Psoas muscle (tissue), 8 donors: ENCODE data around the gene PTH1R. TPM values are rescaled to one million over a fixed set of nuclear protein-coding genes. Genes with fewer than 3 reads are reported as not detected.
A peak's percentile ranks its signal among the peaks of the same experiment; 100 is the strongest.

Experiments
- ATAC-seq, 4 donors: fragments of 200-7000 bp; cut with Tn5 transposase; one replicate each; pipeline ENCODE4 v1.9.1; 2020; ENCODE audit warnings: moderate library complexity in 3 of 4, mild to moderate bottlenecking in 2 of 4
- DNase-seq, 2 donors: peaks; one replicate each; pipeline ENCODE4 v3.0.0-alpha.2; 2020
- H3K27ac ChIP-seq: fragments of 200-600 bp; one replicate; pipeline ENCODE4 v1.8.0; 2022
- H3K27me3 ChIP-seq, 3 donors: fragments of 200-600 bp in 1 of 3; one replicate each; pipeline versions ENCODE4 v1.6.1 to v1.8.0; 2013 to 2022; ENCODE audit warnings: low read length in 2 of 3, mild to moderate bottlenecking in 2 of 3, moderate library complexity in 1 of 3; ENCODE audit not compliant: insufficient read depth in 3 of 3
- H3K36me3 ChIP-seq, 2 donors: fragments of 200-600 bp in 1 of 2; one replicate each; pipeline versions ENCODE4 v1.6.1 to v1.8.0; 2013 to 2022; ENCODE audit warnings: low read depth in 1 of 2, mild to moderate bottlenecking in 1 of 2, moderate library complexity in 1 of 2; ENCODE audit not compliant: insufficient read depth in 1 of 2
- H3K4me1 ChIP-seq: fragments of 200-600 bp; one replicate; pipeline ENCODE4 v1.8.0; 2022
- H3K4me3 ChIP-seq: fragments of 200-600 bp; one replicate; pipeline ENCODE4 v1.8.0; 2022; ENCODE audit warnings: mild to moderate bottlenecking
- H3K9me3 ChIP-seq: fragments of 200-600 bp; one replicate; pipeline ENCODE4 v1.8.0; 2022
- WGBS, 3 donors: extraction: QIAGEN DNeasy Blood & Tissue Kit; methylation state at CpG; one replicate each; pipeline versions ENCODE4 v1.1.6 to v1.1.7; 2013; 5-methylcytosine and 5-hydroxymethylcytosine counted together
- intact Hi-C, 2 donors: fragments of 100-400 bp; cut with DNase I; formaldehyde crosslinking; loops; one replicate each; pipeline versions ENCODE4 v1.11.0 to v1.14.2; 2022
- polyA plus RNA-seq, 3 donors: library from polyadenylated mRNA; stranded (reverse); fragments of 200-250 nt; gene quantifications; one replicate each; pipeline ENCODE4 v1.2.3, GENCODE V29; 2013
- total RNA-seq, 4 donors: library from RNA; stranded (reverse); fragmentation: NEBNext Ultra II Directional in 2 of 4; extraction: Animal tissue kit (Norgen Biotek cat#: 25700) in 2 of 4; gene quantifications; one replicate each; pipeline versions ENCODE4 v1.2.1 to v1.2.4, GENCODE V29; 2021 to 2023
- TF ChIP-seq, protein P1 (sequence below): fragments of 200-600 bp; IDR thresholded peaks from one replicate; pipeline ENCODE4 v1.8.0; 2022; ENCODE audit warnings: antibody characterized with exemption
- donor health status: healthy with polysubstance abuse.
- donor health status: DM: no; HTN: no; CAD: no; lungs with moderate emphysema.
- donor health status: Bipolar disorder and iron deficiency.
- donor health status: healthy.
- donor health status: DM: yes; HTN: yes; CAD: no.
- donor health status: DM: no; HTN: no; CAD: no.
- donor health status: DM: no; HTN: no; CAD: no.
- donor health status: DM: yes; HTN: yes; CAD: no.

The PTH1R gene
- total and polyA plus RNA-seq, 7 donors: 1.1 to 5.9 (median 4.2) TPM

DNA sequence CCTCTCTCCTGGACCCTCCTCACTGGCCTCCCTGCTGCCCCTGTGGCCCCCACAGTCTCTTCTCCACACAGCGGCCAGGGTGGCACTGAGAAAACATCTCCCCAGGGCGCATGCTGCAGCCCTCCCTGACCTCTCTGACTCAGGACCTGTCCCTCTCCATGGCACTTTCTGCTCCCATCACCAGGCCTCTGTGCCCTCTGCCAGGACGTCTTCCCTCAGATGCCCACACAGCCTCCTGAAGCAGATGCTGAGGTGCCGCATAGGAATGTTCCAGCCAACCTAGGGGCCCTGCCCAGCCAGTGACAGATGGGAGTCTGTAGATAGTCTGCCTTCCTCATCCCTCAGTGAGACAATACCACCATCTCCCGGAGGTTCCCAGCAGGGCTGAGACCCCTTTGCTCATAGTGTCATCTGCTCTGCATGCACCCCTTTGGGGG, 22.9 kb upstream of the PTH1R start:
- TF ChIP-seq, protein P1, sequence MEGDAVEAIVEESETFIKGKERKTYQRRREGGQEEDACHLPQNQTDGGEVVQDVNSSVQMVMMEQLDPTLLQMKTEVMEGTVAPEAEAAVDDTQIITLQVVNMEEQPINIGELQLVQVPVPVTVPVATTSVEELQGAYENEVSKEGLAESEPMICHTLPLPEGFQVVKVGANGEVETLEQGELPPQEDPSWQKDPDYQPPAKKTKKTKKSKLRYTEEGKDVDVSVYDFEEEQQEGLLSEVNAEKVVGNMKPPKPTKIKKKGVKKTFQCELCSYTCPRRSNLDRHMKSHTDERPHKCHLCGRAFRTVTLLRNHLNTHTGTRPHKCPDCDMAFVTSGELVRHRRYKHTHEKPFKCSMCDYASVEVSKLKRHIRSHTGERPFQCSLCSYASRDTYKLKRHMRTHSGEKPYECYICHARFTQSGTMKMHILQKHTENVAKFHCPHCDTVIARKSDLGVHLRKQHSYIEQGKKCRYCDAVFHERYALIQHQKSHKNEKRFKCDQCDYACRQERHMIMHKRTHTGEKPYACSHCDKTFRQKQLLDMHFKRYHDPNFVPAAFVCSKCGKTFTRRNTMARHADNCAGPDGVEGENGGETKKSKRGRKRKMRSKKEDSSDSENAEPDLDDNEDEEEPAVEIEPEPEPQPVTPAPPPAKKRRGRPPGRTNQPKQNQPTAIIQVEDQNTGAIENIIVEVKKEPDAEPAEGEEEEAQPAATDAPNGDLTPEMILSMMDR: no peak
- Histone ChIP-seq H3K36me3 (peaks cover 0 to 6% of the 10 kb centered on the region in 2 donors), H3K27ac (peak overlapping the region; percentile 30), H3K4me3 (no peak overlapping the region), H3K27me3 (no peaks in the 10 kb centered on the region), H3K4me1 (no peaks in the 10 kb centered on the region), H3K9me3 (no peaks in the 10 kb centered on the region)
- DNase-seq (peak in 1 of 2 donors; percentile 61), ATAC-seq (peak; percentile 17 to 51 (median 38))
- WGBS, 3 donors: 49 to 61% (median 49%) methylated on average over 5 of the region's 5 CpGs
- intact Hi-C loops: no loop called here

DNA sequence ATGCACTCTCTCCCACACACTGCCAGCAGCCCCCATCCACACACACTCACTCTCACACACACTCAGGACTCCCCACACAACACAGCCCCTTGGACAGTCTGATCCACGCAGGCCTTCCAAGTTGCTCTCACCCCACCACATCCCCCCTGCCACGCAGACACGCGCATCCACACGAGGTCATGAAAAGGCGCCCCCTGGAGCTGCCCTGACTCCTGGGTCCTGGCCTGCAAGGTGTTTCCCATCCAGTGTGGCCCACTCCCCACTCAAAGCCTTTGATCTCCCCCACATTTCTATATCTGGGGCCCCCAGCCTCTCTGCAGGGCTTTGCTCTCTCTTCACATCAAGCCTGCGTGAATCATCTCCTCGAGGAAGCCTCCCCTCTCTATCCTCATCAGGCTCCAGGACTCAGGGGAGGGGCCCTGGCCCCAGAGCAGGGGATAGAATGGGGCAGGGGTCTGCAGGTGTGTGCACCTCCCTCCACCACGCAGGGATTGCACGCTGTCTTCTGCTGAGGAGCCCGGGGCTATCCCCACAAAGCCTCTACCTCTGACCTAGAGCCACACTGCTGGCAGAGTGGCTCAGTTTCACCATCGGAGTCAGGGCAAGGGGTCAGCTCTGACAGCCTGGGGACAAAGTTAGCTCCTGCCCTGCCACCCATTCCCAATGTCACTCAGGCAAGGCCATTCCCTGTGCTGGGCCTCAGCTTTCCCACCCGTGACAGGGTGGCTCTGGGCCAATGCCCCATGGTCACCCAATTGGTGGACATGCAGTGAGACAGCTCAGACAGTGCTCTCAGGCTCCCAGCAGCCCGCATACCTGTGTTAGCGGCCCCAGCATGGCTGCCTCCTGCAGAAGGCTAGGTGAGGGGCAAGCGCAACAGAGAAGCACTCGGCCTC, 20.7 kb upstream of the PTH1R start:
- peaks cover 0 to 6% of the 10 kb centered on the region in 2 donors for H3K36me3 ChIP-seq
- peak overlapping the region; percentile 81 for H3K27ac ChIP-seq
- H3K27me3 ChIP-seq: no peaks in the 10 kb centered on the region
- no peak overlapping the region for H3K4me3 ChIP-seq
- WGBS, 3 donors: 78 to 82% (median 81%) methylated on average over 17 of the region's 17 CpGs
- DNase-seq (peak in 1 of 2 donors; percentile 51), ATAC-seq (no peak)
- H3K9me3 ChIP-seq: no peaks in the 10 kb centered on the region
- intact Hi-C loops: no loop called here
- H3K4me1 ChIP-seq: peaks cover 9% of the 10 kb centered on the region
- TF ChIP-seq, protein P1: no peak

DNA sequence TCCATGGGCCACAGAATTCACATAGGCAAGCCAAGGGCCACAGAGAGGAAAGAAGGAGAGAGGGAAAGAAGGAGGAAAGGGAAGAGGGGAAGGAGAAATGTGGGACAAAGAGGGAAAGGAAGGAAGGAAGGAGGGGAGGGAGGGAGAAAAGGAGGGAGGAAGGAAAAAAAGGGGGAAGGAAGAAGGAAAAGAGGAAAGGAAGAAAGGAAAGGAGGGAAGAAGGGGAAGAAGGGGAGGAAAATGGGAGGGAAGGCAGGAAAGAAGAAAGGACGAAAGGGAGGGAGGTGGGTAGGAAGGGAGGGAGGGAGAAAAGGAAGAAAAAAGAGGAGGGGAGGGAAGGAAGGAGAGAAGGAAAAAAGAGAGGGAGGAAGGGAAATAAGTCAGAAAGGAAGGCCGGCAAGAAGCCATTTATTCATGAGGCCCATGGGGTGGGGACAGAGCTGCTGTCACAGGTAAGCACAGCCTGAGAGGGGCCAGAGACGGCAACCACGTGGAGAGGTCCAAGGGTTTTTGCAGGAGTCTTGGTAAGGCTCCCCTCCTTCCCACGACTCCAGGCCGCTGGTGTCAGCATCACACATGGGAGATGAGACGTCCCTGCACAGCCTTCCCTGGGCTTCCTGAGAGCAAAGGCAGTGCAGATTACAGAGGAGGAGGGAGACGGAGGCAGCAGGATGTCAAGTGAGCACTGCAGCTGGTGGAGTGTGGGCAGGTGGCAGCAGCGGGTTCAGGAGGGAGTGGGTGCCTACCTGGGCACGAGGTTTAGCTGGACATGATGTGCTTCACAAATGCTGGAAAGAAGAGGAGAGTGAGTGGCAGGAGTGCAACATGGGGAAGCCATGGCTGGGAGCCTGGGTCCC, 19.8 kb upstream of the PTH1R start:
- intact Hi-C loops: no loop called here
- Histone ChIP-seq H3K4me3 (no peak overlapping the region), H3K4me1 (peaks cover 9% of the 10 kb centered on the region), H3K27ac (peak overlapping the region; percentile 81), H3K27me3 (no peaks in the 10 kb centered on the region), H3K9me3 (no peaks in the 10 kb centered on the region), H3K36me3 (peaks cover 0 to 6% of the 10 kb centered on the region in 2 donors)
- DNase-seq (peak in 1 of 2 donors; percentile 25), ATAC-seq (no peak)
- 55 to 67% (median 59%) methylated on average over 10 of the region's 10 CpGs for WGBS, 3 donors
- TF ChIP-seq, protein P1: no peak

DNA sequence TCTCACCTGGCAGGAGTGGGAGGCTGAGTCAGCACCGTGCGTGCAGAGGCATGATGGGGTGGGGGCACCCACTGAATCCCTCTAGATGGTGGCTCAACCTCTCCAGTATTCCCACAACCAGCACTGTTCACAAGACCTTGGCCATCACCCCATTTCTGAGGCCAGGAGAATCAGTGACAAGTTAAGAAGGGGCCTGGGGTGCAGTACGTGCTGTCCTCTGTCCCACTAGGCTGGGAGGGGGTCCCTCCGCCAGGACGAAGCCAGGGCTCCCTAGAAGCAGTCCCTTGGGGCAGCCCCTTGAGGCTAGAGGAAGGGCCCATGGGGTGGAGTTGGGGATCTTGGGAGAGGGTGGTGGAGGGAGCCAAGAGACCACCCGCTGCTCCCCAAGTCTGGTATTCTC, 19.1 kb upstream of the PTH1R start:
- peak overlapping the region; percentile 81 for H3K27ac ChIP-seq
- peaks cover 9% of the 10 kb centered on the region for H3K4me1 ChIP-seq
- peak in 1 of 2 donors; percentile 41 for DNase-seq
- H3K9me3 ChIP-seq: no peaks in the 10 kb centered on the region
- TF ChIP-seq, protein P1: no peak
- ATAC-seq: no peak
- 66 to 81% (median 71%) methylated on average over 6 of the region's 6 CpGs for WGBS, 3 donors
- H3K27me3 ChIP-seq: no peaks in the 10 kb centered on the region
- intact Hi-C loops: no loop called here
- peaks cover 0 to 6% of the 10 kb centered on the region in 2 donors for H3K36me3 ChIP-seq
- no peak overlapping the region for H3K4me3 ChIP-seq
